ENCODE data around the gene LPIN2.
"Not testable (repeated sequence)": the region's sequence is repeated elsewhere in the genome, so short reads cannot be mapped to it uniquely, and the experiment has no call there.

The LPIN2 gene

DNA sequence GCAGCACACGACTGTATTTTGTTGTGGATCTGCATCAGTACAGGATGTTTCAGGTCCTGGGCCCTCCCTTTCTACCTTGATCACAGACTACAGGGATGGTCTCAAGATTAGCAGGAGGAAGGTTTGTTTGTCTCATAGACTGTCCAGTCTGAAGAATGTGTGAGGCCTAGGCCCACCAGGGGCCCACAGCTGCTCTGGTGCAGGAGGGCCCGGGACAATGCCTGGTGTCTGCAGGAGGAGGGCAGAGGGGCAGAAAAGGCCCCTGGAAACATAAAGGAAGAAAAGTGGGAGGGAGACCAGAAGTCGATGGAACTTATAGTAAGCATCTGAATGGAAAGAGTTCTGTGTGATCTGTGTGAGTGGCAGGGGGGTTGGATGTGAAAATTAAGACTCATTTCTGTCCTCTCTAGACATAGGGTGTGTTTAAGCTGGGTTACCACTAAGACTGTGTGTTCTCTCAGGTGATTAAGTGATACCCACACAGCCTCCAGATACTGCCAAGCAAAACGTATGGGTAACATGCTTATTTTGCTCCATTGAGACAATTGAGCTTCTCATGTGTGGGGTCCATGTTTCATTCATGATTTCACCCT, 33.4 kb upstream of the LPIN2 start:
- DNase-seq (ENCODE audit: extremely low read depth in 1 of 2, low read depth in 1 of 2) = no peak

DNA sequence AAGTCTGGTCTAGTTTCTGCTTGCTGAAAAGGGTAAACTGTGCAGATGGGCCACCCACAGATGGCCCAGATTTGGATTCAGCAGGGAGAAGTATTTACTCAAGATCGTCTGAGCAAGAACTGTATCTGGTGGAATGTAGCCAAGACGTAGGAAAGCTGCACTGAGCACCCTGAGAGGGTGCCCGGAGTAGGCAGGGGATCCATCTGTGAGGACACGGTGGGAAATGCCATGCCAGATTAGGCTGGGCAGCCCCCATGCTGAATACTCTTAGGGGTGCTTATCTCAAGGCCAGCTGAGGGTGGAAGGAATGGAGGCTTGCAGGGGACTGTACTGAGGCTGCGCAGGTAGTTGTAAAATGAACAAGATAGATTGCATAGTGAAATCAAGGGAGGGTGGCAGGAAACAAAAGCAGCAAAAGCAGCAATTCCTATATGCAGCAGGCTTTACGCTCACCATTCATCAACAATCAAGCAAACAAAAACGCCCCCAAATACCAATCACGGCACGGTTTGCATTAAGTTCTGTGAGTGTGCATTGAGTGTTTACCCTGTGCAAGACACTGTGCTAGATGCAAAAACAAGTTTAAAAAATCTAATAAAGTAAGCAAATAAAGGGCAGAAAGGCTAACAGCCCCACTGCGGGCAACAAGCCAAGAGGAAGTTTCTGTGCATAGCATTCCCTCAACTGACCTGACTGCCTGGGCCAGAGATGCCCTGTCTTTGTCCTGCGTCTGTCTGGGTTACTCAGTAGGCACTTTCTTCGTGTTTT, 32.2 kb upstream of the LPIN2 start:
- DNase-seq (ENCODE audit: extremely low read depth in 1 of 2, low read depth in 1 of 2) = no peak

DNA sequence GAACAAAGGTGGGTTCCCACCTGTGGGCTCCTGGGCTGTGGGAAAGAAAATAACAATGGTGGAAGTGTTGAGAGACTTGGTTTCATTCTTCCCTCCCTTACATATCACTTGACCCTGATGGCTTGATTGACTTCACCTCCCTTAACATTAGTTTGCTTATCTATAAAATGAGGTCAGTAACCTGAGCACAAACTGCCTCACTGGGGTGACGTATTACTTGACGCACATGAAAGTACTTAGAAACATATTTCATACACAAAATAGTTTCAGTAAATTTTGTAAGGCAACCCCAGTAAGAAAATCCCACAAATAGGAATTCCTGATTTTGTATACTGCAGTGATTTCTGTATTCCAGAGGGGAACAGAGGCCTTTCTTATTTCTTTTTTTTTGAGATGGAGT, 29.4 kb upstream of the LPIN2 start:
- DNase-seq (ENCODE audit: extremely low read depth in 1 of 2, low read depth in 1 of 2) = no peak

DNA sequence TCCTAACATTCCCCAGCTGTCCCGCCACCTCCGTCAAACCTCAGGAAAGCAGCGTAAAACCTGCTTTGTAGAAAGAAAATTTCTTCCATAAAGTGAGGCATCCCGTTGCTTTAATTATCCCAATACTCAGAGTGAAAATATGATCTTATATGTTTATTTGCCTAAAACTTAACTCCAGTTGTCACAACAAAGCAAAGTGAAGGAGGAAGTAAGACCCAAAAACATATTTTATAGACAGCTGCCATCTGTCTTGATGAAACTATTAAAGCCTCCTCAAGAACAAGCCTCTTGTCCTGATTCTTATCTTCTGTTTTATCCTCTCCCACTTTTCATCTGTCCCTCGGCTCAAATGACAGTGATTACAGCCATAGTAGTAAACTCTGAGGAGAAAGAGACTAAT, 28.9 kb upstream of the LPIN2 start:
- DNase-seq (ENCODE audit: extremely low read depth in 1 of 2, low read depth in 1 of 2) = no peak

DNA sequence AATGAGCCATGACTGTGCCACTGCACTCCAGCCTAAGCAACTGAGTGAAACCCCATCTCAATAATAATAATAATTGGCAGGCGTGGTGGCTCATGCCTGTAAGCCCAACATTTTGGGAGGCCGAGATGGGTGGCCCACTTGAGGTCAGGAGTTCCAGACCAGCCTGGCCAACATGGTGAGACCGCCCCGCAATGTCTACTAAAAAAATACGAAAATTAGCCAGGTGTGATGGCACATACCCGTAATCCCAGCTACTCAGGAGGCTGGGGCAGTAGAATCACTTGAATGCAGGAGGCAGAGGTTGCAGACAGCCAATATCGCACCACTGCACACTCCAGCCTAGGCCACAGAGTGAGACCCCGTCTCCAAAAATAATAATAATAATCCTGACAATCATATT, 27.9 kb upstream of the LPIN2 start:
- DNase-seq (ENCODE audit: extremely low read depth in 1 of 2, low read depth in 1 of 2) = no peak

DNA sequence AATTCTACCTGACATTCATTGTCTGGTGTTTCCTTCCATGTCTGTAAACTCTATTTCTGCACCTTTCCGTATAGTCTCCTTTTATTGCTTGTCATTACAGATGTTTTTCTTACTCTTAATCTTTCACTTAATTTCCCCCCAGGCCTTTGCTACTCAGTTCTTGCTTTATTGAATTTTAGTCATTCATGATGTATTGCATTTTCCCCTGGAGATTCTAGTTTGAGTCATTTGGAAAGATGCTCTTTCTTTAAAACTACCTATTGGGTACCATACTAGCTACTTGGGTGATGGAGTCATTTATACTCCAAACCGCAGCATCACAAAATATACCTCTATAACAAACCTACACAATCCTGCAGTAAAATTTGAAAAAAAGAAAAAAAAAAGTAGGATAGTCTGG, 27.2 kb upstream of the LPIN2 start:
- DNase-seq (ENCODE audit: extremely low read depth in 1 of 2, low read depth in 1 of 2) = no peak

DNA sequence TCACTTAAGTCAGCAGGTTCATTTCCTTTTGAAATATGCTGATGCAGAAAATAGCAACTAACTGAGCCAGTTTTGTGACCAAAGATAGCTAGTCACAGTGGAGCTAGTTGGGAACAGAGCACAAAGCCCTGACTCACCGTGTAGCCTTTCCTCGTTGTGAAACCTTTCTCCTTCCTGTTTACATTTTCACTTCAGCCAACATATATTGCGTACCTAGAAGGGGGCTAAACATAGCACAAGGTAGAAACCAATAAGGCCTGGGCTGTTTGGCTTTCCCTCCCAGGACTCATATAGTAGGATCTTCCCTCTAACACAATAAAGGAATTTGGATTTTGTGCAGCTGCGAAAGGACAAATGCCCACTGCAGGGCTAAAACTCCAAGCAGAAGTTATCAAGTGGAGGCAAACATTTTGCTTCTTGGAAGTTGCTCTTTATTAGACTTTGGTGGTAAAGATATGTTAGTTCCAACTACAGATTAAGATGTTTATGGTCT, 24.5 kb upstream of the LPIN2 start:
- no peak for DNase-seq (ENCODE audit: extremely low read depth in 1 of 2, low read depth in 1 of 2)

DNA sequence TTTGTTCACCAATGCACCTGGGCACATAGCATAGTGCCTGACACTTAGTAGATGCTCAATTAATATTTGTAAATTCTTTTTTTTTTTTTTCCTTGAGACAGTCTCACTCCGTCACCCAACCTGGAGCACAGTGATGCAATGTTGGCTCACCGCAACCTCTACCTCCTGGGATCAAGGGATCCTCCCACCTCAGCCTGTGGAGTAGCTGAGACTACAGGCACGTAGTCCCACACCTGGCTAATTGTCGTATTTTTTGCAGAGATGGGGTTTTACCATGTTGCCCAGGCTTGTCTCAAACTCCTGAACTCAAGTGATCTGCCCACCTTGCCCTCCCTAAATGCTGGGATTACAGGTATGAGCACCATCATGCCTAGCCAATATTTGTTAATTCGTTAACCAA, 23.2 kb upstream of the LPIN2 start:
- no peak for DNase-seq (ENCODE audit: extremely low read depth in 1 of 2, low read depth in 1 of 2)

DNA sequence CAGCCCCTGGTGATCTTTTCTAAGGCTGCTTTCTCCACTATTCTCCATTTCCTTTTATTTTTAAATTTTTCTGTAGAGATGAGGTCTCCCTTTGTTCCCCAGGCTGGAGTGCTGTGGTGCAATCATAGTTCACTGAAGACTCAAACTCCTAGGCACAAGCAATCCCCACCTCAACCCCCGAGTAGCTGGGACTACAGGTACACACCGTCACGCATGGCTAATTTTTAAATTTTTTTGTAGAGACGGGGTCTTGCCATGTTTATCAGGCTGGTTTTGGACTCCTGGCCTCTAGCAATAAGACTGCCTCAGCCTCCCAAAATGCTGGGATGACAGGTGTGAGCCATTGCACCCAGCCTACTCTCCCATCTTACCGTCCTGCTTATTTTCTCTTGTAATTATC, 22.7 kb upstream of the LPIN2 start:
- DNase-seq (ENCODE audit: extremely low read depth in 1 of 2, low read depth in 1 of 2) = no peak

DNA sequence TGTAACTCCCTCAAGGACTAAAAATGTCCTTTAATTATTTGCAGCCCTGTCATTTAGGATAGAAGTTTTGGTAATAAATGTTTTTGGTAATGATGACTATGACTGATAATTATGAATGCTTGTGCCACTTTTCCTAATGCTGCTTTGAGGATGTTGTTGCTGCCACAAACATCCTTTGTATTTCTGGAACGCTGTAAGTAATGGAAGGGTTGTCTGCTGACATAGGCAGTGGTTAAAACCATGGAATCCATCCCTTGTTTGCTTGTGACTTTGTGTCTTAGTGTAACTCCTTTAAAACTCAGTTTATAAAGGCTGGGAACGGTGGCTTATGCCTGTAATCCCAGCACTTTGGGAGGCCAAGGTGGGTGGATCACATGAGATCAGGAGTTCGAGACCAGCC, 19.8 kb upstream of the LPIN2 start:
- no peak for DNase-seq (ENCODE audit: extremely low read depth in 1 of 2, low read depth in 1 of 2)

DNA sequence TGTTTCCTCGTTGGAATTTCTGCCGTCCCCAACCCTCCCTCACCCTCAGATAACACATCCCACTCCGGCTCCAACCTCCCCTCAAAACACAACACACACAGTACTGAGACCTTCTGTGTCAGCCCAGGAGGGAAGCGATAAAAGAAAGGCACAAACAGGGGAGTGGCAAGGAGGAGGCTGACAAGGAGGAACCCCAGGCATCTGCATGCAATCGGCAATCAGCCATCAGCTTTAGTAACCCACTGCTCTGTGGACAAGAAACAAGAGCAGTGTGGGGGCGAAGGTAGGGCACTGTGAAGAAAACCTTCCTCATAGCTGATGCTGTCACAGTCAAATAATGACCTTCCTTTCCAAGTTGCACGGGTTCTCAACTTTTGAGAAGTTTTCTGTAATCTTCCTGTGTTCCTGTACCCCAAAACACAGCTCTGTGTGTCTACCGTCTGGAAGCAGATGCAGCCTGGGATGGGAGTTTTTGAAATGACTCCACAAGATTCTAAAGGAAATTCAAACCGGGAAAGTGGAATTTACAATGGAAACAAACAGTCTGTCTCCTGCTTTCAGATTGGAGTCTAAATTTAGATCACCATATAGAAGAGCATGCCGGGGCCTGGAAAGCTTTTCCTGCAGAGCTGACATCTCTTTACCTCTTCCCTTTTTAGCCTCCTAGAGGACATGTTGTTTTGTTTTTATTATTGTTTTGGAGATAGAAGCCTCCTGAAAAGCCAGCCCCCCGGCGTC, 16.4 kb upstream of the LPIN2 start:
- DNase-seq (ENCODE audit: extremely low read depth in 1 of 2, low read depth in 1 of 2) = no peak

DNA sequence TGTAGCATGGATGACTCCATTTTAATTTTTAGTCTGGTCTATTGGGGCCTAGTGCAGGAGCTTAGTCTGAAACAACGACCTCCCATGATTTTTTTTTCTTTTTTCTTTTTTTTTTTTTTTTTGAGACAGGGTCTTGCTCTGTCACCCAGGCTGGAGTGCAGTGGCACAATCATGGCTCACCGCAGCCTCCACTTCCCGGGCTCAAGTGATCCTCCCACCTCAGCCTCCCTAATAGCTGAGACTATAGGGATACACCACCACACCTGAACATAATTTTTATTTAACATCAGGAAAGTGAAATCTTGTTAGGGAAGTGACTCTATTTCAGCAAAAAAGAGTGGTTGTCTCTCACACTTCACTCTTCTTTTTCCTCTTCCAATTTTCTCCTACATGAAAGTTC, 15.2 kb upstream of the LPIN2 start:
- not testable (repeated sequence) for DNase-seq (ENCODE audit: extremely low read depth in 1 of 2, low read depth in 1 of 2)

DNA sequence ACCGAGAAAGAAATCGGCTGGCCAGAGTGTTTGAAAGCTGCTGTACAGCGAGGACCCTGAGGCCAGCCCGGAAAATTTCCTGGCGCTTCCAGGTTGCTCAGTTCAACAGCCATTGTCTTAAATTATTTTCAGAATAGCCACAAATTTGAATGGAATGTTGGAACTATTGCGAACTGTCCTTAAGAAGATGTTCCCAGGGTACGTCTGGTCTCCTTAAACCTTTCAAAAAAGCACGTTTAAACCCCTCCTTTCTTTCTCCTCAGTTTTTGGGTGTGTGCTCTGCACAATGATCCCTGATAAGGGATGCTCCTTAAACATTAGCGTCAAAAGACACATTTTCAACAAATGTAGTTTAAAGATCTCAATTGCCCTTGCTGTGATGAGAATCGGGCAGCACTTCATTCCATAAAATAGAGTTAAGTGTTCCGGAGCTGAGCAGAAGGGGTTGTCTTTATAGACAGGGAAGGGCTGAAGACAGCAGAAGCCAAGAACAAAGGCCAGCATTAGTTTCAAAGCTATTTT, 14.5 kb upstream of the LPIN2 start:
- DNase-seq (ENCODE audit: extremely low read depth in 1 of 2, low read depth in 1 of 2) = no peak

DNA sequence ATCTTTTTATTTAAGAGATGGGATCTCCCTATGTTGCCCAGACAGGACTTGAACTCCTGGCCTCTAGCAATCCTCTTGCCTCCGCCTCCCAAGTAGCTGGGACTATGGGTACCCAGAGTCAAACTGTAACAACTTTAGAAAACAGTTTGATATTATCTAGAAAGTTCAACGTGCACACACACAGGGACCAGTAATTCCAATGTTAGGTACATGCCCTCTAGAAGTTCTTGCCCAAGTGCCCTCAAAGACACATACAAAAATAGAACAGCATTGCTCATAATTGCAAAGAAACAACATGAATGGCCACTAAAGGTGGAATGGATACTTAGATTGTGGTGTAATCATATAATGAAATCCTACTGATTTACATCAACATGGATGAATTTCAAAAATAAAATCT, 12.6 kb upstream of the LPIN2 start:
- DNase-seq (ENCODE audit: extremely low read depth in 1 of 2, low read depth in 1 of 2) = no peak

DNA sequence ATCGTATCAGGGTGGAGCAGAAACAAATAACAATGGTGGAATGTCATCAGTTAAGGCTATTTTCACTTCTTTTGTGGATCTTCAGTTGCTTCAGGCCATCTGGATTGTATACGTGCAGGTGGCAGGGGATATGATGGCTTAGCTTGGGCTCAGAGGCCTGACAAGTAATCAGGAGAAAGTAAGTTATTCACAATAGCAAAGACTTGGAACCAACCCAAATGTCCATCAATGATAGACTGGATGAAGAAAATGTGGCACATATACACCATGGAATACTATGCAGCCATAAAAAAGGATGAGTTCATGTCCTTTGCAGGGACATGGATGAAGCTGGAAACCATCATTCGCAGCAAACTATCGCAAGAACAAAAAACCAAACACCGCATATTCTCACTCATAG, 10.7 kb upstream of the LPIN2 start:
- DNase-seq (ENCODE audit: extremely low read depth in 1 of 2, low read depth in 1 of 2) = not testable (repeated sequence)

DNA sequence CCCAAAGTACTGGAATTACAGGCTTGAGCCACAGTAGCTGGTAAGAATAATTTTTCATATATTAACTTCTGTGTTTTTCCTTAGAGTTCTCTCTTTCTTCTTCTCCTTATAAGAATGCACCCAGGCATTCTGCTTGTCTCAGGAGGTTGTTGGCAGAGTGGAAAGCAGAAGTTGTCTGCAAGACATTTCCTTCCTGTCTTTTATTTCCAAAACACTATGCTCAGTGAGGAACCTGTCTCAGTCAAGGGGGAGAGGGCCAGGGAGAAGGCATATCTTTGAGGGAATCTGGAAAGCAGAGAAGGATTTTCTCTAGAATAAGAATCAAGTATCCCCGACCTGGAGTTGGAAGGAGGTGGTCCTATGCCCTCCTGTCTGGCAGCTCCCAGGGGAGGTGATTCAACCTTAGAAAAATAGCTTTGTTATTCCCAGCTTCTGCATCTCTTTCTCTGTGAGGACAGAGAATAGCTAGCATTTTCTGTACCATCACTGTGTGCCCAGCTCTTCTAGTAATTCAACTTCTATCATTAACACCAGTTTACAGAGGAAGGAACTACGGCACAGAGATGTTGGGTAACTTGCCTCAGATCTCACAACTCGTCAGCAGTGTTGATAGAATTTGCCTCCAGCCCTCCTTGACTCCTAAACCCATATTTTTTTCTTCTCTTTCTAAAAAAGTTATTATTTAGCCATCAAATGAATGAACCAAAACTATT, 3.8 kb upstream of the LPIN2 start:
- no peak for DNase-seq (ENCODE audit: extremely low read depth in 1 of 2, low read depth in 1 of 2)

DNA sequence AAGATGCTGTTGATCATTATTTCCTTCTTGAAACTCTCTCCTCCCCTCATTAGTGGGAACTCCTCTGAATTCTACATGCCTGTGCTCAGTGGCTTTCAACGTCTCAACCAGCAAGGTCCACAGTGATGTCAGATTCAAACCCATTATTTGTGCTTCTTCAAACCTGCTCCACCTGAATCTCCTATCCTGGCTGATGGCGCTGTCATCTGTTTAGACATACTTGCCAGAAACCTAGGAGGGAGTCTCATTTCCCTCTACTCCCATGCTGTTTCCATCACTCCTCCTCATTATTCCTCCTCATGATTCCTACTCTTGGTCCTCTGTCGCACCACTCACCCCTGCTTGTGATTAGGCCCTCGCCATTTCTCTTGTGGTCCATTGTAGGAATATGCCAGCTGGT, 2.9 kb upstream of the LPIN2 start:
- no peak for DNase-seq (ENCODE audit: extremely low read depth in 1 of 2, low read depth in 1 of 2)

DNA sequence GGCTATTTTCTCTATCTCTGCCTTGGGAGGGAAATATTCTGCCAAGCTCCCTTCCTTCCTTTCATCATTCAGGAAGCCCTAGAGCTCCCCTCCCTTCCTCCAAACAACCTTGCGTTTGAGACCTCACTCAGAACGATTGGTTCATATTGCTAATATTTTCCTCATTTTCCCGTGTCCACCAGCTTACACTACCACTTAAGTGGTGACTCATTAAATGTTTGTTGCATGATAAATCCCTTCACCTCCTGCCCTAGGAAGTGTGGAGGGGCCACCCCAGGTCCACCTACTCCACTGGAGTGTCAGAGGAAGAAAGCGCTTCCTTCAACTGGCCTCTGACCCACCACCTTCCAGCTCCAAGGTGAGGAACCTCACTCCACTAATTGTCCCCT, 2.3 kb upstream of the LPIN2 start:
- no peak for DNase-seq (ENCODE audit: extremely low read depth in 1 of 2, low read depth in 1 of 2)

DNA sequence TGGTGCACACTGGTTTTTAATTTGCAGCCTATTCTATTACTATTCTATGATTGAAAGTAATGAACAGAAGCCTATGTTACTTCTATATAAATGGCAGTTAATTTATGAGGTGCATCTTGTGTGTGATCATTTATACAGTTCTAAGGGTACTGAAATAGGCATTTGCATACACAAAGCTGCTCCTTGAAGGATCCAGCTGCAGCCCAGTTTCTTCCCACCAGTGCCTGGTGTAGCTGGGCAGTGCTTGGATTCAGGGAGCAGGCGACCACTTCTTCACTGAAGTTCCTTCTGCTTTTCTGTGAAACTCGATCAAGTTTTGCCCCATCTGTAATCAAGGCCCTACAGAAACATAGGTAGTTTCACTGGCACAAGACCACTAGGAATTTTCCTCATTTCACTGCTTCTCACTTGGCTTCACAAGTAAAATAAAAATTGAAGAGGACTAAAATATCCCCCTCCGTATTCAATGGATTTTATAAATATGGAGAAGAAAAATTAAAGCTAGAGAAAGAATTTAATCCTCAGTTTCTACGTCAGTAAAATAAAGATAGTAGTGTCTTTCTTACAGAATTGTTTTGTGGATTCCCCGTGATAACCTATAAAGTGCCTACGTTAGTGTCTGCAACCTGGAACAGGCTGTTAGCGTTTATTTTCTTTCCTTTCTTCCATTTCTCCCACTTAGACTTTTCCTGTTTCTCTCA, 1.7 kb upstream of the LPIN2 start:
- no peak for DNase-seq (ENCODE audit: extremely low read depth in 1 of 2, low read depth in 1 of 2)

DNA sequence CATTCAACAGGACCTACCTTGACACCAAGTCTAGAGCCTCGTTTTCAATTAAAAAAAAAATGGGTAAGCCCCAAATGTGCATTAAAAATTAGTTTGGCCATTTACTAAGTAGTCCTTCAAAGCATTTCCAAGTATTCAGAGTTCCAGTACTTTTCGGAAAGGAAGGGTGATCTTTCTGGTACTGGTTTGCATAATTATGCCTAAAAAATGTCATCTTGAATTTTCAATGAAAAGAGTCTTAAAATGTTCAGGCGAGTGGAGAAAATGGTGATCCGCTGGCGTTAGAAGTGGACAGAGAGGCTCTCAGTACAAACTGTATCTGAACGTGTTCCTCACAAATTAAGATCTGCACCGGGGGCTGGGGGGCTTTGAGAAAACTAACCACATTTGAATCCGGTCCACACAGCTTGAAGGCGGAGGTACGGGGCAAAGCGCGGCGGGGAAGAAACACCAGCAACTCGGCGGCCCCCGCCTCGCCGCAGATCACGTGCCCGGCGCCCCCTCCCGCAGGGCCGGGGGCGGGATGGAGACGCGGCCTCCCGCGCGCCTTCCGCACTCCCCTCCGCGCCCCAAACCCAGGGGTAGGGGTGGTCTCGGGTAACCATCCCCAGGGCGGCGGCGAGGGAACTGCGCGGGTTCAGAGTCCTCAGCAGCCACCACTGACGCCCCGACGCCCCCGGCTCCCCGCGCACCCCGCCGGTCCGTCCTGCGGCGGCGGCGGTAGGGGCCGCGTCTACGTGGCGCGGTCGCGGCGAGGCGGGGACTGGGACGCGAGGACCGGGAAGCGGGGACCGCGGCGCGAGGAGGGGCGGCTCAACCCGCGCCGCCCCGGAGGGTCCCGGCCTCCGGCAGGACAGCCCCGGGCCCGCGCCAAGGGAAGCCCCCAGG, 564 bp downstream of the LPIN2 start:
- DNase-seq (ENCODE audit: extremely low read depth in 1 of 2, low read depth in 1 of 2) = peak in 1 of 2 donors; percentile 24

All from stimulated activated CD8-positive, alpha-beta memory T cell treated with anti-CD3 and anti-CD28 coated beads, Interleukin-7, amount 100 ng/mL, for 48 hours (primary cell).